Astrocyte of the hippocampus (primary cell): ENCODE data around the gene TLR6.
A peak's percentile ranks its signal among the peaks of the same experiment; 100 is the strongest.
"Not testable (repeated sequence)": the region's sequence is repeated elsewhere in the genome, so short reads cannot be mapped to it uniquely, and the experiment has no call there.

Experiments
- DNase-seq: peaks from one replicate; pipeline ENCODE4 v3.0.0; 2011; ENCODE audit warnings: low read depth, low spot score

TLR6 gene

DNA sequence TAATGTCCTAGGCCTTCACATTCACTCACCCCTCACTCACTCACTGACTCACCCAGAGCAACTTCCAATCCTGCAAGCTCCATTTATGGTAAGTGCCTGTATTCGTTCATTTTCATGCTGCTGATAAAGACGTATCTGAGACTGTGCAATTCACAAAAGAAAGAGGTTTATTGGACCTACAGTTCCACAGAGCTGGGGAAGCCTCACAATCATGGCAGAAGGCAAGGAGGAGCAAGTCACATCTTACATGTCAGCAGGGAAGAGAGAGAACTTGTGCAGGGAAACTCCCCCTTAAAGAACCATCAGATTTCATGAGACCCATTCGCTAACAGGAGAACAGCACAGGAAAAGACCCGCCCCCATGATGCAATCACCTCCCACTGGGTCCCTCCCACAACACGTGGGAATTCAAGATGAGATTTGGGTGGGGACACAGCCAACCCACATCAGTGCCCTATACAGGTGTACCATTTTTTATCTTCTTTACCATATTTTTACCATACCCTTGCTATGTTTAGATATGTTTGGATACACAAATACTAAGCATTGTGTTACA lies 33.8 kb downstream of the TLR6 start:
- DNase-seq = no peak

DNA sequence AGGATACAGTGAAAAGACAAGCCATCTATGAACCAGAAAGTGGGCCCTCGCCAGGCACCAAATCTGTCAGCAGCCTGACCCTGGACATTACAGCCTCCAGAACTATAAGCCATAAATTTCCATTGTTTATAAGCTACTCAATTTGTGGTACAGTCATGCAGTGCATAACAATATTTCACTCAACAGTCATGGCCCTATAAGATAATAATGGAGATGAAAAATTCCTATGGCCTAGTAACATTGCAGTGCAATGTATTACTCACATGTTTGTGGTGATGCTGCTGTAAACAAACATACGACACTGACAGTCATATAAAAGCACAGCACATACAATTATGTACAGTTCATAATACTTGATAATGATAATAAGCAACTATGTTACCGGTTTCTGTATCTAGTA lies 34.9 kb downstream of the TLR6 start:
- no peak for DNase-seq

DNA sequence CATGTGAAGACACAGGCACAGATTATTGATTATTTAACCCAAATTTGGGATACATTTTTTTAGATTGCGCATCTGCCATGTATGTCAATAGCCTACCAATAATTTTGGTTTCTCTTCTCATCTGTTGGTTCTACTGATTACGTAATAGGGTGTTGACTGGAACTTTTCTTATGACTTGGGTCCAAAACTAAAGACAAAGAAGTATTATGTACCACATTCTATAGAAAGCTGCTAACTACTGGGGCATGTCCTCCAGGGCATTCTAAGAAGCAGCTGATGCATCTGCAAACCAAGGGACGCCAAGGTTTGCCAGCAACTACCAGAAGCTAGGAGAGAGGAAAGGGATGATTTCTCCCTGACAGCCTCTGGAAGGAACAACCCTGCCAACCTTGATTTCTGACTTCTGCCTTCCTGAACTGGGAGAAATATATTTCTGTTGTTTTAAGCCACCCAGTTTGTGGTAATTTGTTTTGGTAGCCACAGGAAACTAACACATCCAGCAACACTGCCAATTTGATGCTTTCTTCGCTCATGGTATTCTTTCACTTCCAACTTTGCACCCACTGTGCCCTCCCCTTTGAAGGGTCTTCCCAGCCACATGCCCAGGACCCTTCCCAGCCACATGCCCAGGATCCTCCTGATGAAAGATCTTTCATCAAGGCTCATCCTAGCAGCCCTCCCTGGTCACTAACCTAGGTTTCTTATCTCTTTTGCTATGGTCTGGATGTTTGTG lies 36.1 kb downstream of the TLR6 start:
- DNase-seq = no peak

DNA sequence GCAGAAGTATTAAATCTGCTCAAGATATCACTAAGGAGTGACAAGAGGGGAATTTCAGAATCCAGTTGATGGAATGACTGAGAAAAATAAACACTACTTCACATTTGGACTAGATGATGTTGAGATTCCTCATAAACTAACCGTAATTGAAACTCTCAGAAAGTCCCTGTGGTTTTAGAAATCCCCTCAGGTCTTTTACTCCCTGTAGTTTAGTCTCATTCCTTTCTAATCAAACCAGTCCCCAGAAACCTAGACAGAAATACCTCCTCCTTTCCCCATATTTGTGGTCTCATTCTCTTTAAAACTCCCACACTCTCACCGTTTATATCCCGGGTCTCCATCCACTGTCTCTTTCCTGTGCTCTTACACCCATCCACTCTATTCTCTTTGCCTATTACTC lies 37.0 kb downstream of the TLR6 start:
- DNase-seq = peak; percentile 63

DNA sequence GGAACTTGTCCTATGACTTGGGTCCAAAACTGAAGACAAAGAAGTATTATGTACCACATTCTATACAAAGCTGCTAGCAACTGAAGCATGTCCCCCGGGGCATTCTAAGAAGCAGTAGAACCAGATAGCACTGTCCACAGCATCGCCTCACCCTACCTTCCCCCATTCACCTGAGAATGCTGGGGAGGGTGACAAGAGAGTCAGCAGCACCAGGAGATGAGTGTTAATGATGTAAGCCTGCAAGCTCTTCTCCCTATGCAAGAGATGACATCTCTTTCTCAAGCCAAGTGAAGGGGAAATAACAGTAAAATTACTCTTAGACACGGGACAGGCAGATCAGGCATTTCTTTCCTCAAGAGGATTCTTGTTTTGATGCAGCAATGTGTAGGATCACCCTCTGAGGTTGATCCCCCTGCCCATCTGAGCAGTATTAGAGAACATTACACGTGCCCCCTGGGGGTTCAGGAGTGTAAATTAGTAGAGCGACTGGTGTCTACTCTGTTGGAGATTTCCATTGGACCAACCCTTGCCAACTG lies 38.1 kb downstream of the TLR6 start:
- DNase-seq = no peak

DNA sequence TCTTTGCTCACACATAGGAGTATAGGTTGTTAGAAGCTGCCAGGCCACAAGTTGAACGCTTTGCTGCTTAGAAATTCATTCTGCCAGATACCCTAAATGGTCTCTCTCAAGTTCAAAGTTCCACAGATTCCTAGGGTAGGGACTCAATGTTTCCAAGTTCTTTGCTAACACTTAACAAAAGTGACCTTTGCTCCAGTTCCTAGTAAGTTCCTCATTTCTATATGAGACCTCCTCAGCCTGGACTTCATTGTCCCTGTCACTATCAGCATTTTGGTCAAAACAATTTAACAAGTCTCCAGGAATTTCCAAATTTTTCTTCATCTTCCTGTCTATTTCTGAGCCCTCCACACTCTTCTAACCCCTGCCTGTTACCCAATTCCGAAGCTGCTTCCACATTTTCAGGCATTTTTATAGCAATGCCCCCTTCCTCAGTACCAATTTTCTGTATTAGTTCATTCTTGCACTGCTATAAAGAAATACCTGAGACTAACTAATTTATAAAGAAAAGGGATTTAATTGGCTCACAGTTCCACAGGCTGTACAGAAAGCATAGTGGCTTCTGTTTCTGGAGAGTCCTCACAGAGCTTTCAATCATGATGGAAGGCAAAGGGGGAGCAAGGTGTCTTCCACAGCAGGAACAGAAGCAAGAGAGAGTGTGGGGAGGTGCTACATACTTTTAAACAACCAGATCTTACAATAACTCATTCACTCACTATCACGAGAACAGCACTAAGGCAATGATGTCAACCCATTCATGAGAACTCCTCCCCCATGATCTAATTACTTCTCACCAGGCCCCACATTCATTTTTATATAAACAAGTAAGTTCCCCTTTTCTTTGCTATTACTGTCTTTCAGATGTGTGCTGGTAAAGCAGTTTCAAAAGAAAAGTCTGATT lies 40.5 kb downstream of the TLR6 start:
- DNase-seq = peak; percentile 31

DNA sequence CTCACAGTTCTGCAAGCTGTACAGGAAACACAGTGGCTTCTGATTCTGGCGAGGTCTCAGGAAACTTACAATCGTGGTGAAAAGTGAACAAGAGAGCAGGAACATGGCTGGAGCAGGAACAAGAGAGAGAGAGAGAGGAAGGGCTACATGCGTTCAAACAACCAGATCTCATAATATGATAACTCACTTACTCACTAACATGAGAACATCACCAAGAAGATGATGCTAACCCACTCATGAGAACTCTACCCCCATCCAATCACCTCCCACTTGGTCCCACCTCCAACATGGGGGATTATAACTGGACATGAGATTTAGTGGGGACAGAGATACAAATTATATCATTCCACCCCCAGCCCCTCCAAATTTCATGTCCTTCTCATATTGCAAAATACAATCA lies 42.2 kb downstream of the TLR6 start:
- no peak for DNase-seq

DNA sequence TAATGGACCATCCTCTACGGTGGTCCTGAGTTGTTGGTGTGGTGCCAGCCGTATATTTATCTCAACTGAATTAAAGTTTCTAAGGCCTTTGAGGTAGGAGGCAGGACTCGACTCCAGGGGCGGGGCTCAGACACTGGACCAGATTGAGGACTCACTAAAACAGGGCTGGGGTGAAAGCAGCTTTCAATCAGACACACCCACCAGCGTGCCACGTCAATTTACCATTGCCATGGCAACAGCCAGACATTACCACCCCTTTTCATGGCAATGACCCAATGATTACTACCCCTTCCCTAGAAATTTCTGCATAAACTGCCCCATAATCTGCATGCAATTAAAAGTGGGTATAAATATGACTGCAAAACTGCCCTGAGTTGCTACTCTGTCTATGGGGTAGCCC lies 45.3 kb downstream of the TLR6 start:
- no peak for DNase-seq

DNA sequence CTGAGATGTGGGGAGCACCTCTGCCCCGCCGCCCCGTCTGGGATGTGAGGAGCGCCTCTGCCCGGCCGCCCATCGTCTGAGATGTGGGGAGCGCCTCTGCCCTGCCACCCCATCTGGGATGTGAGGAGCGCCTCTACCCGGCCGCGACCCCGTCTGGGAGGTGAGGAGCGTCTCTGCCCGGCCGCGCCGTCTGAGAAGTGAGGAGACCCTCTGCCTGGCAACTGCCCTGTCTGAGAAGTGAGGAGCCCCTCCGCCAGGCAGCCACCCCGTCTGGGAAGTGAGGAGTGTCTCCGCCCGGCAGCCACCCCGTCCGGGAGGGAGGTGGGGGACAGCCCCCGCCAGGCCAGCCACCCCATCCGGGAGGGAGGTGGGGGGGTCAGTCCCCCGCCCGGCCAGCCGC lies 49.2 kb downstream of the TLR6 start:
- DNase-seq = not testable (repeated sequence)

DNA sequence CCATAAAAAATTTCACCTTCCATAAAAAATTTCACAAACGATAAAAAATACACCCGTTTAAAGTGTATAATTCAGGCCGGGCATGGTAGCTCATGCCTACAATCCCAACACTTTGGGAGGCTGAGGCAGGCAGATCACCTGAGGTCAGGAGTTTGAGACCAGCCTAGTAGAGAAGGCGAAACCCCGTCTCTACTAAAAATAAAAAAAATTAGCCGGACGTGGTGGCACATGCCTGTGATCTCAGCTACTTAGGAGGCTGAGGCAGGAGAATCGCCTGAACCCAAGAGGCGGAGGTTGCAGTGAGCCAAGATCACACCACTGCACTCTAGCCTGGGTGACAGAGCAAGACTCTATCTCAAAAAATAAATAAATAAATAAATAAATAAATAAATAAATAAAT lies 50.4 kb downstream of the TLR6 start:
- DNase-seq = not testable (repeated sequence)

DNA sequence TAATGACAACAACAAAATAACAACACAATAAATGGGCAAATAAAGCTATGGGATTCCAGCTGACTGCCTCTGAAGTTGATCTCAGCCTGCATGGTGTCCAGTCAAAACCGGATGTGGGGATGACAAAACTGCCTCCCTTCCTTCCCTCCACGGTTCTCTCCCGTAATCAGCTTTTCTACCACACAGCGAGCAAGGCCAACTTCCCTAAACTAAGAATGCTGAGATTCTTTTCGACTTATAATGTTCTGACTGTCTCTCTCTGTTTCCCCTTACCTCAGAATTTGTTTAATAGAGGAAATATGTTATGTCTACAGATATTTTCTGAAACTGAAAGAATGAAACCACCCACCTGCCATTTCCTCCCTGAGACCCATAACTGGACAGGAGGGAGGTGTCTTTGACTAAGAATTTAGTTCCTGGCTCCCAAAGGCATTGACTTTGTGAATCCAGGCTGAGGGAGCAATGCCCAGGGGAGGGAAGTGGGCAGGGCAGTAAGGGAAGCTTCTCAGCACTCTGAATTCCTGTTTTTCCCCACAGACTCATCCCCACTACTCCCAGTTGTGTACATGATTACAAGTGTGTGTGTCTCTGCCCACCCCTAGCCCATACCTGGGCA lies 51.0 kb downstream of the TLR6 start:
- no peak for DNase-seq

DNA sequence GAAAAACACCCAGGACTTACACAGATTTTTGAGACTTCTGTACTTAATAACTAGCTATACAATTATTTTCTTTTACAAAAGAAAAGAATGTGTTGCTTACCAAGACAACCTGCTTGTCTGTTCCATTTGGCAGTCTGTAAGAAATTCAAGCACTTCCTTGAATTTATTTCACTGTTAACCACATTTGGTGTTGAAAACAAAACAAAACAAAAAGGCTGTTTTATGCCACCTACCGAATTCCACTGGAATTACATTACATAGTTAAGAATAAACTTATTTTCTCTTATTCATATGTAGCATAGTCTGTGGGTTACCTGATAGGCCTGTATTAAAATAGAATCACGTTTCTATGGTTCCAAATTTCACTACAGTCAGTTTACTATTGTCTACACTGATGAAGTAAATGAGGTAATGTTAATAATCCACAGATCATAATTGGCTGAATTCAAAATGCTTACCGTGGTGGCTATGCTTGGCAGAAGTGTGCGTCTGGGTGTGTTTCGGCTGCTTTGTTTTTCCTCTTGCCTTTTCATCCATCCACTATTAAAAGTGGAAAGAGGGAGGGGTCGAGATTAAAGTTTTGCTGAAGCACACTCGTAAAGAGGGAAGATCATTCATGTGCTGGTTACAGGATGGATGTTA lies 51.8 kb downstream of the TLR6 start, which contains the start of gene TLR1:
Gene TLR1, minus strand, starts transcription at position 138 of the 642 bp plus-strand sequence. CDS start 5,960 bp downstream, outside the sequence.
- peak; percentile 76 for DNase-seq

DNA sequence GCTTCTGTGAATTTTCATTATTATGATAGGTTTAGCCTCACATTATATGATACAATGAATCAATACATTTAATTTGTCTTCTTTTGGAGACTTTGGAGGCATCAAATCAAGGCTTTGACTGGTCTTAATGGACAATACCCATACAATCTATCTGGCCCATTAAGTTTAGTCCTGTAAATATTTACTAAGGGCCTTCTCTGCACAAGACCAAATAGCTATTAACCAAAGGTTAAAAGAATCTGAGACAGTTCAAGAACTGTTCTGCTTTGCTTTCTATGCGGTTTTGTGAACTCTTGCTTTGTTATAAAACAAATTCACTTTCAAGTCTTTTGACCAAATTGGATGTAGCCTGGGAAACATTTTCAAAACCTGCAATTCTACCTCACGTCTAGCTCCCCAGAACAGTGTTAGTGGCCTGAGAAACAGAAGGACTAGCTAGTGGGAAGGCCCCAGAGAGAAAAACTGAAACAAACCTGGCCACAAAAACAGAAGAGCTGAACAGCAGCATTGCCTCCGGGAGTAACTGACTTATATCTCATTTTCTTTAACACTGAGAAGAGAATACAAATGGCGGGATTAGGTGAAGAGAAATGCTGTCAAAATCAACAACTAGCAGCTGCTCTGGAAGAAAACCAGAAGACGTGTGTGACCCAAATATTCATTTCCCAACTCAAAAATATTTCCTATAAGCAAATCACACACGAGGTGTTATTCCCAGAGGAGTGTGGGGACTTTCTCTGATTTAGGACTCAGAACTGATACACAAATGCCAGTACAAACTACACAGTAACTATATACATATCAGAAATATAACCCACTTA lies 52.6 kb downstream of the TLR6 start:
- no peak for DNase-seq

DNA sequence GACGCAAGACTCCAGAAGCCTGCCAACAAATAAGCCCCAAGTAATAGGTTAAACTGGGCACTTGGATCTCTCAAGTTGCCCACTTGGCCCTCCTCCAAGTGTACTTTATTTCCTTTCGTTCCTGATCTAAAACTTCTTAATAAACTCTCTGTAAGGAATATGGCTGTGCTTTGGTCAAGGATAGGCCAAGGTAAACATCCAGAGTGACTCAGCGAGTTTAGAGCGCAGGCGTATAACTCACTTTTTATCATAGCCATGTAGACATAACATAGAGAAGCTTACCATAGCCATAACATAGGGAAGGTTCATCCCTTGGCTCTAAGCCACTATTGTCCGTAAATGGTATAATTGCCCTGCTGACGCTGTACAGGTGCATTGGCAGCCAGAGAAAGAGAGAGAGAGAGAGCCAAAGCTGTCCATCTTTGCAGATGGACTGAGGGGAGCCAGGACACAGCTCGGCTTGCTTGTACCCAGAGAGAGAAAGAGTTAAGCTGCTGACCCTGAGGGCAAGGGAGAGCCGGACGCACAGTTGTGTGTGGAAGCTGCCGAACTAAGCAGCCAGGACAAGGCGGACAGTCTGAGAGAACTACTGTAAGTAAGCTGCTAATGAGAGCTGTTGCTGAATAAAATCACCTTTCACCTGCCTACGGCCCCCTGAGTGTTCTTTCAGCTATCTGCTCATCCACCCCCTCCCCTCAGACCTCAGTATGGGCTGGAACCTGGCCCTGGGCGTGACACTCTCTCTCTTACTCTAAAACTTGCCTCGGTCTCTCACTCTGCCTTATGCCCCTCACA lies 53.9 kb downstream of the TLR6 start:
- DNase-seq = no peak

DNA sequence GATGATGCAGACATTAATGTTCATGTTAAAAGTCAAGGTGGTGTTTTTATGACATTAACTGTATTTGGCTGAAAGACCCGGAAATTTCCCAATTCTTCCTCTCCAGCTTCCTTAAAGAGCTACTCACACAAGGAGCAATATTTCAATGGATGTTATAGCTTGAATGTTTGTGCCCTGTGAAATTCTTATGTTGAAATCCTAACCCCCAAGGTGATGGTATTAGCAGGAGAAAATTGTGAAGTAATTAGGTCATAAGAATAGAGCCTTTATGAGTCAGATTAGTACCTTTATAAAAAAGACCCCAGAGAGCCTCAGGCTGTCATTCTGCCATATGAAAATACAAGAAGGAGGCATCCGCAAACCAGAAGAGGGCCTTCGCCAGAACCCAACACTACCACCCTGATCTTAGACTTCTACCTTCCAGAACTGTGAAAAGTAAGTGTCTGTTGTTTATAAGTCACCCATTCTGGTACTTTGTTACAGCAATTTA lies 55.6 kb downstream of the TLR6 start:
- DNase-seq = no peak

DNA sequence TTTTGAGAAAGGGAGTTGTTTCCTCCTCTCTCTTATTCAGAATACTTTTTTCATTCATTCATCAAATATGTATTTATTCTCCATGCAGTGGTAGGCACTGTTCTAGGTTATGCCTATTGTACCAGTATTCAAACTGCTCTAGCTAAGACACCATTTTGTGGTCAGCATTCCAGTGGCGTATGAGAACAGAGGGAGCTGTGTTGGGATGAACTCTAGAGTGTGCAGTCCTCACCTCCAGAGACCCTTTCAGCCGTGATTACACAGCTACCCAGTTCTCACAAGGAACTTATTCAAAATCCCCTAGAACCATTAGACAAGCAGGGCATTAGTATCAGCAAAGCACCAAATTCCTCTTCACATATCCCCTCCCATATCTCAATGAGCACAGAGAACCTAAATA lies 56.3 kb downstream of the TLR6 start:
- DNase-seq = no peak

DNA sequence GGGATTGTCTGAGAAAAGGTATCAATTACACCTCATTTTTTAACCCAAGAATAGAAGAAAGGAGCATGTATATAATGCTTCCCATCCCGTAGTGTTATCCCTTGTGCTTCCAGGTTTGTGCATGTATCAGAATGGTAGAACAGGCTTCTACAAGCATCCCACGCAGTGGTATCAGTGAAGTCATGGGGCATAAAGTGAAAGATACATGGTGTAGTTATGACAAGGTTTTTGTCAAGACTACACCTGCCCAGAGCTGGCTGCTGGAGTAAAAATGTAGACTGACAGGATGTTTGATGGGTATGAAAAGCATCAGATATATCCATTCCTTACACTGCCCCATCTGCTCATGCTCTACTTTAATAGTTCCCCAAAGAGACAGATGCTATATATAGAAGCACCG lies 61.5 kb downstream of the TLR6 start:
- no peak for DNase-seq

DNA sequence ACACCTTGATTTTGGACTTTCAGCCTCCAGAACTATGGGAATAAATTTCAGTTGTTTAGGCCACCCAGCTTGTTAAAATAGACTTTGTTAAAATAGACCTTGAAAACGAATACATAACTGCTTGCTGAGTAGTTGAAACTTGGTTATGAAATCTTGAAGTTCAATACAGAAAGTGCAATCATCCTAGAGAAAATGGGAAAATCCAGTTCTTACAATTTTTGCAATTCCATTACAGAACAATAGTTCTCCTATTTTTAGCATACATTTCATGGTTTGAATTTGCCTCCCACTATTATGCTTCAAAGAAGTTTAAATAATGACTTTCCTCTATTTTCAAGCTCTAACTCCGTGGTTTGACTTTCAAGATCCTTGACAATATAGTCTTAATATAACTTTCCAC lies 62.6 kb downstream of the TLR6 start:
- DNase-seq = no peak

DNA sequence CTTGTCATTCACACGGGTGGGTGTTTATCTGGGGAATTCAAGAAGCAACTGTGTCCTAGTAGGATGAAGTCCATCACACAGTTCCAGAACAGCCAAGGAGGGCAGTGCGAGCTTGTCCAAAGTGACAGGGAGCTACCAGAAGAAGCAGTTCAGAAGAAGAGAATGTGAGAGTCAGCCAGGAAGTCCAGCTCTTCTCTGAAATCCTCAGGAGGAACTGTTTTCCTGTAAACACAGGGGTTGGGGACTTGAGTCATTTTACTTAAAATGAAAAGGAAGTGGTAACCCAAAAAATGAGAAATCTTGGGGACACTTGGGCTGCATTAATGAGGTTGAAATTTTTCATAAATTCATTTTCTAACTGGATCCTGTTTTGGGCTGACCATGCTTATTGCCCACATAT lies 65.6 kb downstream of the TLR6 start:
- no peak for DNase-seq
